HG03159 (cell line): ENCODE results near the gene LRRK1.

Experiments
- ATAC-seq: cut with Tn5 transposase; IDR thresholded peaks from one replicate; pipeline ENCODE4 v1.9.1; 2021; ENCODE audit warnings: mild to moderate bottlenecking, moderate library complexity; ENCODE audit not compliant: unreplicated experiment

Gene LRRK1

DNA sequence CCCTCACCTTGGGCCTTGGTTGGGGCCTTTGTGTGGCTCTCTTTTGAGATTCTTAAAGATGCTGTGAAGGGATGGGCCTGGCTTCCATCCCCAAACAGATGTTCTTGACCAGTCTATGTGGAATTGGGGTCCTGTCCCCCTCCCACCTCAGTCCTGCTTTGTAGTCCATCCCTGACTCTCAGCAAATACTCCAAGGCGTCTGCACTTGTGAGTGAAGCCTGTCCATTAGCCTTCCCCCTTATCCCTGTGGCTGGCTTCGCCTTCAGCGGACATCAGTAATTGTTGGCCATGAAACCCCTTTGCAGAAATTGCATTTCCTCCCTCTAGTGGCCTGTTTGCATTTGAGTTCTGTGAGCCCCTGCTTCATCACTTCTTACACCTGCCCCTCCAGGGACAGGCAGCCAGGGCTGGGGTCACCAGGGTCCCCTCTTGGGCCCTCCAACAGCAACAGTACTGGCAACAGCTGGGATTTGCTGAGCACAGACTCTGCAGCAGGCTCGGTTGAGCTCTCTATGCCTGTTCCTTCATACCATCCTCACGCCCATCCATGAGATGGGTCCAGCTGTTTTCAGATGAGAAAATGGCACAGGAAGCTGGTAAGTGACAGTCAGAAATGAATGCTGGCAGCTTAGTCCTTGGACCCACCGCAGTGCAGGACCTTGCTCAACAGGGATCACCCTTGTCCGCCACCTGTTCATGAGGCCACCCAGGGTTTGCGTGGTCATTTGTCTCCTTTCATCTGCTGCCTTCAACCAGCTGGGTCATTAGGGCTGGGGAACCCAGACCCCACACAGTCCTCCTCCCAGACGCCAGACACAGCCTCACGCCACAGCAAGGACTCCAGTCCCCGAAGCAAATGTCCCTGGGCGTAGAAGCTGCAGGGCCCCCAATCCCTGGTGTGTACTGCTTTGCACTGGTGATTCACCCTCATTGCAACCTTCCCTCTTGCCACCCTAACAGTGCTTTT lies 8.9 kb upstream of the LRRK1 start:
- no peak for ATAC-seq

DNA sequence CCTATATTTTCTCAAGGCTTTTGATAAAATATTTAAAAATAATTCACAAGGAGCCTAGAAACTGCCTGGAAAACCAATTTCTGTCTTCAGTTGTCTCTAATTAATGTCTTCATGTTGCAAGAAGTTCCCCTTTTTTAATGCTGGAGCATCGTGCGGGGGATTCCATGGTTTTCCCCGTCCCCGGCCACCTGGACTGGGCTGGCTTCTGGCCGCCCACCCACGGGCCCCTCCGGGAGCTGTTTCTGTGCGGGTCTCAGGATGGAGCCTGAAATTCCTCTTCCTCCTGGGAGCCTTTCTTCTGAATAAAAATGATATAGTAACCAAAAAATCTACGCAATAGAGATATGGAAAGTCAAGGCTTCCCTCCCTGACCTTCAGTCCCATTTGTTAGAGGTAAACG lies 8.1 kb upstream of the LRRK1 start:
- no peak for ATAC-seq

DNA sequence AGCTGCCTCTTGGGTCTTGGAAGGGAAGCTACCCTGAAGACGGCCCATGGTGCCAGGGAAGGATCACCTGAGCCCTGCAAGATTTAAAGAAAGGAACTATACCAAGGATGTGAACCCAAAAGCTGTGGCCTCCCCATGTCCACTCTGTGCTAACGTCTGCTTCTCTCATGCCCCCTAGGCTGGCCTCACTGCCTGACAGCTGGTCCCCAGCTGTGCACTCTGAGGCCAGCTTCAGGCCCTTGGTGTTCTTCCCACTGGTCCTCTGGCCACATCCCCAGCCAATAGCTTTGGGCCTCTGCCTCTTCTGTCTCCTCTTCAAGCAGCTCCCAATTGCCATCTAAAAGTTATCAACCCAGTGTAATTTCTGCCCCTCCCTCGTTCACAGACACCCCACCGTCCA lies 5.2 kb upstream of the LRRK1 start:
- ATAC-seq, result no peak

- ATAC-seq, result no peak
These were observed 4.3 kb upstream of the LRRK1 start for GRCh38 chr15:100914876-100915275.

- peak; percentile 60 for ATAC-seq
These were observed 995 bp upstream of the LRRK1 start for GRCh38 chr15:100918034-100918689.

DNA sequence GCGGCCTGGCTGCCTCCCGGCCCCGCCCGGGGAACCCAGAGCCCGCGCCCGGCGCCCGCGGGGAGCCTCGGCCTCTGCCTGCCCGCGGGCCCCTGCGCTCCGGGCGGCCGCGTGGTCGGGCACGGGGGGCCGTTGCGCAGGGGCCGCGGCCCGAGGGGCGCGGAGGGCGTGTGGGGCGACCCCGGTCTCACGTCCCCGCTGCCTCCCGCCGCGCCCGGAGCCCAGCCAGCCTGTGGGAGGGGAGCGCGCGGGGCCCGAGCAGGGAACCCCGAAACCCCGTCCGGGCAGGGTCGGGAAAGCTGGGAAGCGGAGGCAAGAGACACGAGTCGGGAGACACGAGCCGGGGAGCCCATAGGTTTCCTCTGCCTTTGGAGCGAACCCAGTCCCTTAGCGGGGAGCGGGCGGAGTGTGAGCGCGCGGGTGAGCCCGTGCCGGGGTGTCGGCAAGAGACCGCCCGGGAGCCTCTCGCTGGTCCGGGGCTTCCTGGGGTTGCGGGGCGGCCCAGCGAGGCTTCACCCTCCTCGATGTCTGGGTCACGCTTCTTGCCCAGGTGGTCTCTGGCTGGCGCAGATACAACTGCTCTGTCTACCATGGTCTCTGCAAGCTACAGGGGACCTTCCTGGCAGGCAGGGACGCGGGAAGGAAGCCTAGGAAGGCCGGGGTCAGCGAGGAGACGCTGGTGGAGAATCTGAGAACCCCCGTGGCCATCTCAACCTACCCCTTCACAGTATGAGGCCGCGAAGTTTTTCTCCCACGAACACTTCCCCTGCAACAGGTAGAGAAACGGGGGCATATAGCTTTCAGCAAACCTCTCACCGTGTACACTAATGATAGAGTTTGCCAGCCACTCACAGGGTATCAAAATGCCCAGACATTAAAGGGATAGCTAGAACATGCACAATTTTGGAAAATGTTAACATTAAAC lies 586 bp downstream of the LRRK1 start:
- ATAC-seq, result no peak

DNA sequence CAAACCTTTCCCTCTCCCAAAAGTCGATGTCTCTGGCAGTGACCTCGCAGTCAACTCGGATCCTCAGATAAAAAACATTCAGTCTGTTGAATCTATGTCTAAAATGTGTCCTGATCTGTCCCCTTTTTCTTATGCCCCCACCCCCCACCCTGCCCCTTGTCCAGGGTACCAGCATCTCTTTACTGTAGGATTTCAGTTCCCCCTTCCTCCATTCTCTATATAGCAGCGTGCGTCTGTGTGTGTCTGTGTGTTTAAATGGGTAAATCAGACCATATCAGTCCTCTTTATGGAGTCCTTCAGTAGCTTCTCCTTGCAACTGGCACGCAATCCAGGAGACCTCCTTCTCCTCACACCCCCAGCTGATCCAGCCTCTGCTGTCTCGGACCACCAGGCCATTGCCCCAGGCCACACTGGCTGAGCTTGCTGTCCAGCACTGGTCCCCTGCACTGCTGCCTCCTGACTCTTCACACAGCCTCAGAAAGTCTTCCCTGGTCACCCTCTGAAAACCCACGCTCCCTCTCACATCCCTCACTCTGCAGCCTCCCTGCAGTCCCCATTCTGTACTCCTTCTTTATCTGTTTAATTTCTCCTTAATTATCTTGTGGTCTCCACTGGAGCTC lies 1.5 kb downstream of the LRRK1 start:
- ATAC-seq, result no peak

GRCh38 chr15:100922192-100923040 lies 3.3 kb downstream of the LRRK1 start:
- no peak for ATAC-seq

DNA sequence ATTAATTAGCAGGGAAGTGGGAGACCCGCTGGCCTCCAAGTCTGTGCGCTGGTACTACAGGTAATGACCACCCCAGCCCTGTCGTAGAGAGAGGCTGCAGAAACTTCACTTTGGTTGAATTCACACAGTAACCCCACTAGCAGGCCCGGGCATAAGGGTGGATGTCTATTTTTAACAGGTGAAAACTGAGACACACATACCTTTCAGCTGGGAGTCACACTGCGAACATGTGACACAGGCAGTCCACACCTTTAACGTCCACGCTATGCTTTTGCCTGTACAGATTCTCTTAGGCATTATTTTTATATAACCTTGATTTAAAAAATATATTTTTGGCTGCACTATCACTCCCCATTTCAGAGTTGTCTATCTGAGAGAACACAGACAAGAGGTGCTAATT lies 3.9 kb downstream of the LRRK1 start:
- ATAC-seq, result no peak

DNA sequence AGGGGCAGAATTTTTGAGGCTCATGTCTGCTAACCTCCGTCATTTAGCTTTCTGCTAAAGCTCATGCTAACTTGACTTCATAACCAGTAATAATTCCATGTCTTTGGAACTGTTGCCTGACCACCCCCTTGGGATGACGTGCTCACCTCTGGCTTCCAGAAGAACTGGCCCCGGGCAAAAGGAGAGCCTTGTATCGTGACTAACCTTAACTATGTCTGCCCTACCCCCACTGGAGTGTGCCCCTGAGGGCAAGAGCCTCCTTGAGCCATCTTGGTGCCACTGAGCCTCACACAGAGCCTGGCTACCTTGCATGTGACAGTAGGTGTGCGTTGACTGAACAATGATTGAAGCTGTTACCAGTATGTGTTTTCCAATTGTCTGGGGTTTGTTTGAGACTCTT lies 4.7 kb downstream of the LRRK1 start:
- no peak for ATAC-seq

DNA sequence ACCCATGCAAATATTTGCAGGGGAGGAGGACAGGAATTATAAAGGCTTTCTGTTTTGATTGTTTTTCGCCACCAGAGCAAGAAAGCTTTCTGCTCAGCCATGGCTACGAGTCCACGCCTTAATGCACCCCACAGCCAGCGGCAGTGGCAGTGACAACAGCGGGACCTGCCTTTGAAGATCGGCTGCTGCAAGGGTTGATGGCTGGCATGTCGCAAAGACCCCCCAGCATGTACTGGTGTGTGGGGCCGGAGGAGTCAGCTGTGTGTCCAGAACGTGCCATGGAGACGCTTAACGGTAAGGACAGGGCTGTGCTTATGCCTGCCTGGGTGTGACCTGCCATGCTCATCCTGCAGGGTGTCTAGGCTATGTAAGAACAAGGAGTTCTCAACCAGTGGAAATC lies 5.3 kb downstream of the LRRK1 start:
- ATAC-seq, result no peak

- no peak for ATAC-seq
These were observed 6.3 kb downstream of the LRRK1 start for GRCh38 chr15:100925480-100925879.

DNA sequence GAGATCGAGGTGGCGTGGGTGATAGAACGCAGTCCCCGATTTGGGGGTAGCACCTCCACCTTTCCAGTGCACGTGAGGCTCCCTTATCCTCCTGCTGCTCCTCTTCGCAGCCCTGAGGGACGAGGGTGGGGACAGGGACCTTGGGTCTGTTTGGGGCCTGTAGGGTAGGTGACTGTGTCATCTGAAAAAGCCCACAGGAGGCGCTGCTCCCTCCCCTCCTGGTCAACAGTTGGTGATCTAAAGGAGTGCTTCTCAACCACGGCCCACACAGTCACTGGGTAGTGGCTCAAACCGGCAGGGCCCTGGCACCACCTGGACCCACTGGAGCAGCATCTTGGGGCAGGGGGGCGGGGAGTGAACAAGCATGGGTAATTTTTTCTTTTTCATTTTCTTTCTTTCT lies 7.1 kb downstream of the LRRK1 start:
- no peak for ATAC-seq

DNA sequence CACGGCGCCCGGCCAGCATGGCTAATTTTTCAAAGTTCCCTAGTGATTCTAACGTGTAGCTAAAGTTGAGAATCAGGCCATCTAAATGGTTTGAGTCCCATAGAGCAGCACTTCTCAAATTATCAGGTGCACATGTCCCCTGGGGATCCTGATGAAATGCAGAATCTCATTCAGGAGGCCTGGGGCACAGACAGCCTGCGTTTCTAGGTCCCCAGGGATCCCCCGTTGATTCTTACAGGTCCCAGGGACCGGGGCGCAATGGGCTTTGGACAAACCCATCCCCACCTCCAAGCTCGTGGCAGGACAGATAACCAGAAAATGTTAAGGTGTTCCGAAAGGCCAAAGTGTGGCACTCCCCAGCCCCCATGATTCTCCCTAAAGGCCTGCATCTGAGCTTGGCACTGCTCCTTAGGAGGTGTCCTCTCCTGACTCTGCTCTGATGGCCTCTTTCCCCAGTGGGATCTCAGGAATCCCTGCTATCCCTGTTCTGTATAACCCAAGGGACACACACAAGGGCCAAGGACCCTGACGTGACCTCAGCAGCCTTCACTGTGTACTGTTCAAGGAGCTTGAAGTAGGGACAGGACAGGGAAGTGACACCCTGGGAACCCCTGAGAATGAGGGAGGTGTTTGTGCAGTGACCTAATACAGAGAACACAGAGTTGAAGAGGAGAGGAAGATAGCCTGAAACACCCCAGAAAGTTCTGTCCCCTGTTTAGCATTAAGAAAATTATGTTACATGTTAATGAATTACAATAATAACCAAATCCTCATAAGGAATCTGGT lies 8.0 kb downstream of the LRRK1 start:
- ATAC-seq, result peak; percentile 52

DNA sequence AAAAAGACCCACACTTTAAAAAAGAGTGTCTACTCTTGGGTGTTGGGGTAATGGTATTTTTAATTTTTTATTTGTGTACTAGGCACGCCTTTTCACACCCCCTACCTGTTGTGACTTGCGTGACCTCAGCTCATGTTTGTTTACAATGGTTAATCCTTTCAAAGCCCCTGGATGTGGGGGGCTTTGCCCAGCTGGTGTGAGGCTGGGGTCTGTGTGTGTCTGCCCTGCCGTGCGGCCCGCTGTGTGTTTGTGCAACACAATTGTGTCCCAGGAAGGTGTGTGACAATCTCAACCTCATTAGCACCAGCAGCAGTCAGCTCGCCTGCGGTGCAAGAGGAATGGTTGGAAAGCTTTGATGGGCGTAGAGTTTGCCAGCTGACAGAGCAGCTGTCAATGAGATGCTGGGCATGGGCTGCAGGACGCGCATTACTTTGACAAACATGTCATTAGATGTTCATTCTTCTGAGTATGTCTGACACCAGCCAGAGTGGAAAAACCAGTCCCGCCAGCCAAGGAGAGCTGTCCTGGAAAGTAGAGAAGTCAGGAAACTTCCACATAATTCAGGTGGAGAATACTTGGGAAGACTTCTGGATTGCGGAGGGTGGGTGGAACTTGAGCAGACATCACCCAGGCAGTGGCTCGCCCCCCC lies 9.6 kb downstream of the LRRK1 start:
- no peak for ATAC-seq

DNA sequence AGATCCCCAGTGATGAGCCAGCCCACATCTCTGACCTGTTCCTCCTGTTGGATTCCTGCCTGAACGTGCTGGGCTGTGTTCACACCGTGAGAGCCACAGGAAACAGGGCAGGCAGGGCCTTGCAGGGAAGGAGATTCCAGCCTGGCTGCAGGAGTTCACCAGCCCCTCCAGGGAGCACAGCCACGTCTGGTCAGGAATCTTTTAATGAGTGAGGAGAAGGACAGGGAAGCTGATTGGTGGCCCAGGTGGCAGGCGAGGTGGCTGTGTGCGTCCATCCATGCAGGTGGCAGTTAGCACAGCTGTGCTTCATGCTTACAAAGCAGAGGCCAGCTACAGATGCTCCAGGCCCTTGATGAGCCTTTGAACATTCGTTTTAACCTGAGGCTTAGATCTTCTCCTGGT lies 10.5 kb downstream of the LRRK1 start:
- peak; percentile 32 for ATAC-seq

GRCh38 chr15:100930306-100930848 lies 11.2 kb downstream of the LRRK1 start:
- ATAC-seq, result no peak

GRCh38 chr15:100931143-100931890 lies 12.2 kb downstream of the LRRK1 start:
- ATAC-seq, result peak; percentile 30
